PC-3 (cell line): ENCODE data around the gene SLC5A3. TPM values are rescaled to one million over a fixed set of nuclear protein-coding genes. Genes with fewer than 3 reads are reported as not detected.

Source experiments
- ATAC-seq: fragments of 200-7000 bp; cut with Tn5 transposase; 2 replicates; pipeline ENCODE4 v1.9.1; 2020; ENCODE audit warnings: mild to moderate bottlenecking, moderate library complexity
- BruUV-seq: library from RNA; stranded (reverse); fragments of 400-500 nt; replicated peaks from 2 replicates; lab custom pipeline; 2021; lab: Mats Ljungman, UMichigan
- CTCF ChIA-PET: fragments of 300-600 bp; sonication (Branson Sonifier 250); formaldehyde crosslinking; loops from one replicate; lab custom pipeline; 2022; ENCODE audit warnings: antibody characterized with exemption; lab: Charles Lee
- POLR2A ChIA-PET: fragments of 300-600 bp; sonication (Branson Sonifier 250); formaldehyde crosslinking; loops from one replicate; lab custom pipeline; 2022; ENCODE audit warnings: antibody characterized with exemption; ENCODE audit not compliant: unreplicated experiment; lab: Charles Lee
- DNase-seq: peaks from one replicate; pipeline ENCODE4 v3.0.0-alpha.2; 2015
- H2AFZ ChIP-seq: fragments of 300-600 bp; sonication (generic); 2 replicates; pipeline ENCODE4 v1.6.0; 2016; ENCODE audit warnings: antibody characterized with exemption, low read length
- H3F3A ChIP-seq: fragments of 300-600 bp; sonication (generic); one replicate; pipeline ENCODE4 v1.6.0; 2017; ENCODE audit warnings: antibody characterized with exemption, low read length, control low read depth, mild to moderate bottlenecking; ENCODE audit not compliant: unreplicated experiment
- H3K27ac ChIP-seq: fragments of 300-600 bp; sonication (generic); 2 replicates; pipeline ENCODE4 v1.5.1; 2016; ENCODE audit warnings: mild to moderate bottlenecking, low read length
- H3K27me3 ChIP-seq: fragments of 300-600 bp; sonication (generic); 2 replicates; pipeline ENCODE4 v1.6.1; 2016; ENCODE audit warnings: low read length, mixed read lengths
- H3K36me3 ChIP-seq: fragments of 300-600 bp; sonication (generic); 2 replicates; pipeline ENCODE4 v1.6.1; 2016; ENCODE audit warnings: low read depth, mixed run types, low read length, mixed read lengths
- H3K4me1 ChIP-seq: fragments of 300-600 bp; sonication (generic); 2 replicates; pipeline ENCODE4 v1.5.1; 2016; ENCODE audit warnings: low read length; ENCODE audit not compliant: insufficient read depth
- H3K4me2 ChIP-seq: fragments of 300-600 bp; sonication (generic); 2 replicates; pipeline ENCODE4 v1.6.0; 2016; ENCODE audit warnings: low read length
- H3K4me3 ChIP-seq: fragments of 300-600 bp; sonication (generic); 2 replicates; pipeline ENCODE4 v1.5.1; 2016; ENCODE audit warnings: mild to moderate bottlenecking, low read length, mixed read lengths
- H3K79me2 ChIP-seq: fragments of 300-600 bp; sonication (generic); 2 replicates; pipeline ENCODE4 v1.6.1; 2017; ENCODE audit warnings: low read length, mixed read lengths
- H3K9ac ChIP-seq: fragments of 300-600 bp; sonication (generic); 2 replicates; pipeline ENCODE4 v1.6.0; 2016; ENCODE audit warnings: mild to moderate bottlenecking, low read length
- H3K9me2 ChIP-seq: fragments of 300-600 bp; sonication (generic); replicated peaks from 2 replicates; pipeline ENCODE4 v1.6.1; 2016; ENCODE audit warnings: mixed run types, low read length, mixed read lengths
- H3K9me3 ChIP-seq: fragments of 300-600 bp; sonication (generic); 2 replicates; pipeline ENCODE4 v1.6.1; 2016; ENCODE audit warnings: low read length, mixed read lengths
- H4K20me1 ChIP-seq: fragments of 300-600 bp; sonication (generic); 2 replicates; pipeline ENCODE4 v1.6.1; 2016; ENCODE audit warnings: low read length, mixed read lengths
- CTCF ChIP-seq: fragments of 300-600 bp; sonication (generic); conservative IDR thresholded peaks from 2 replicates; pipeline ENCODE4 v1.5.1; 2017; ENCODE audit warnings: antibody characterized with exemption, low read depth, mild to moderate bottlenecking, low read length
- EZH2 ChIP-seq: fragments of 300-600 bp; sonication (generic); IDR thresholded peaks from one replicate; pipeline ENCODE4 v1.6.1; 2017; ENCODE audit warnings: antibody characterized with exemption, mild to moderate bottlenecking, low read length; ENCODE audit not compliant: unreplicated experiment
- EZH2phosphoT487 ChIP-seq: fragments of 300-600 bp; sonication (generic); IDR thresholded peaks from 2 replicates; pipeline ENCODE4 v1.6.1; 2018; ENCODE audit warnings: mild to moderate bottlenecking, antibody characterized with exemption, low read length, borderline replicate concordance
- intact Hi-C: fragments of 100-400 bp; cut with micrococcal nuclease; formaldehyde crosslinking; loops from 2 replicates; pipeline ENCODE4 v1.9.0; 2023
- total RNA-seq: library from RNA; depleted of rRNA; stranded (reverse); fragments of >200 nt; gene quantifications from 2 replicates; pipeline ENCODE4 v1.2.3, GENCODE V29; 2014

SLC5A3 gene
- total RNA-seq, 1 experiment from 2014 or later, result 13.8 TPM

- TF ChIP-seq EZH2 (no peak), EZH2phosphoT487 (no peak), CTCF (no peak)
- intact Hi-C loops, result loop anchor here (5.0 kb wide), 1 partner anchor 125 kb away; no protein-coding TSS in a partner anchor
- Histone ChIP-seq H4K20me1 (peaks cover 34% of the 10 kb centered on the region; the same call in 1 of the 2 replicates), H3K79me2 (peaks cover 97% of the 10 kb centered on the region), H3K27me3 (no peaks in the 10 kb centered on the region), H2AFZ (no peak overlapping the region), H3F3A (no peaks in the 10 kb centered on the region), H3K4me2 (no peak overlapping the region), H3K4me1 (peaks cover 24% of the 10 kb centered on the region), H3K4me3 (no peak overlapping the region), H3K9me2 (no peaks in the 10 kb centered on the region), H3K36me3 (peaks cover 51% of the 10 kb centered on the region), H3K9ac (no peak overlapping the region), H3K9me3 (no peaks in the 10 kb centered on the region), H3K27ac (no peak overlapping the region)
- no peak for DNase-seq
- no TSS peak for BruUV-seq
- CTCF ChIA-PET, result no interaction called here
- no peak for ATAC-seq
- POLR2A ChIA-PET, result no interaction called here
These were observed 9.4 kb downstream of the SLC5A3 start for GRCh38 chr21:34082769-34083168.

DNA sequence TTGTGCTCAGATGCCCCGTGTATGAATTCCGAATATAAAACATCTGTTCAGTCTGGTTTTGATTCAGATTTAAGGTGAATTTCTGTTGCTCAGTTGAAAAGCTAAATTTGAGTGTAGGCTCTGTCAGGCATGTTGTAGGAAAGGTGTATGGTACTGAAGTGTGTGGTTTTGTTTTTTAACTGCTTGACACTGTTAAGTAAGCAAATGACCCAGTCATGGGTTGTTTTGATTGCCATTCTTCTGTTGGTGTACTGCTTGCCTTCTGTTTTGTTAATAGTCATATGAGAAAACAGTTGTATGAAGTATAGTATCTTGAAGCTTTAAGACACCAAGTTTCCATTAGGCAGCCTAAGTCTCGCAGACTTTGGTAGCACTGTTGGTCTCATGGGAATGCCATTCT is 10.0 kb downstream of the SLC5A3 start:
- TF ChIP-seq CTCF, result no peak
- no peak for TF ChIP-seq EZH2
- TF ChIP-seq EZH2phosphoT487, result no peak
- no peaks in the 10 kb centered on the region for H3F3A ChIP-seq
- H3K27ac ChIP-seq, result no peak overlapping the region
- no peak overlapping the region for H3K4me2 ChIP-seq
- no TSS peak for BruUV-seq
- intact Hi-C loops, result loop anchor here (5.0 kb wide), 1 partner anchor 124 kb away; no protein-coding TSS in a partner anchor
- H3K9me3 ChIP-seq, result no peaks in the 10 kb centered on the region
- peaks cover 45% of the 10 kb centered on the region for H3K36me3 ChIP-seq
- no peak overlapping the region for H3K4me3 ChIP-seq
- H3K9ac ChIP-seq, result no peak overlapping the region
- ChIA-PET CTCF (interaction anchor here (0.7 kb wide), 1 partner anchor 154 kb away, joined by 3 read pairs; no protein-coding TSS in a partner anchor), POLR2A (no interaction called here)
- H4K20me1 ChIP-seq, result peaks cover 34% of the 10 kb centered on the region
- H3K27me3 ChIP-seq, result no peaks in the 10 kb centered on the region
- H3K4me1 ChIP-seq, result peaks cover 18% of the 10 kb centered on the region
- no peak for ATAC-seq
- H3K79me2 ChIP-seq, result peaks cover 97% of the 10 kb centered on the region
- no peaks in the 10 kb centered on the region for H3K9me2 ChIP-seq
- DNase-seq, result no peak
- H2AFZ ChIP-seq, result no peak overlapping the region

DNA sequence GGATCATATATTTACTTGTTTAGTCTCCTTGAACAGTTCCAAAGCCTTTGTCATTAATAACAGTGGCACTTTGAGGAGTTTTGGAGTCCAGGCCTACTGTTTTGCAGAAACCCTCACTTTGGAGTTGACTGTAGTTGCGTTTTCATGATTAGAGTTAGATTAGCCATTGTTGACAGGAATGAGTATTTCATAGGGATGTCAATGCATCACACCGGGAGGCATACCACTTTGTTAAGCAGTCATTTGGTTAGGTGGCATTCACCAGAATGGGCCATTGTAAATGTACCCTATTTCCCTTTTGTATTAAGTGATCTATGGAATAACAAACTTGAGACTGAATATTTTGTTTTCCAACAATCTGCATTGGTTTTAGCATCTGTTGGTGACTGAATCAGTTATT is 11.8 kb downstream of the SLC5A3 start:
- Histone ChIP-seq H3K4me3 (no peak overlapping the region), H3K27me3 (no peaks in the 10 kb centered on the region), H3K4me2 (no peak overlapping the region), H3K9ac (no peak overlapping the region), H4K20me1 (peaks cover 32% of the 10 kb centered on the region), H3K9me3 (no peaks in the 10 kb centered on the region), H3F3A (no peaks in the 10 kb centered on the region), H3K27ac (no peak overlapping the region), H3K79me2 (peaks cover 100% of the 10 kb centered on the region), H2AFZ (no peak overlapping the region), H3K4me1 (peaks cover 4% of the 10 kb centered on the region), H3K9me2 (no peaks in the 10 kb centered on the region), H3K36me3 (peaks cover 38% of the 10 kb centered on the region)
- ChIA-PET POLR2A (no interaction called here), CTCF (no interaction called here)
- no TSS peak for BruUV-seq
- ATAC-seq (no peak), DNase-seq (no peak)
- TF ChIP-seq EZH2 (no peak), EZH2phosphoT487 (no peak), CTCF (no peak)
- intact Hi-C loops, result no loop called here
